Fibroblast of skin of abdomen (primary cell): ENCODE results near the gene SDK1.
"Not testable (repeated sequence)": the region's sequence is repeated elsewhere in the genome, so short reads cannot be mapped to it uniquely, and the experiment has no call there.

Source experiments
- DNase-seq: peaks from one replicate; pipeline ENCODE4 v3.0.0-alpha.2; 2013

The SDK1 gene

DNA sequence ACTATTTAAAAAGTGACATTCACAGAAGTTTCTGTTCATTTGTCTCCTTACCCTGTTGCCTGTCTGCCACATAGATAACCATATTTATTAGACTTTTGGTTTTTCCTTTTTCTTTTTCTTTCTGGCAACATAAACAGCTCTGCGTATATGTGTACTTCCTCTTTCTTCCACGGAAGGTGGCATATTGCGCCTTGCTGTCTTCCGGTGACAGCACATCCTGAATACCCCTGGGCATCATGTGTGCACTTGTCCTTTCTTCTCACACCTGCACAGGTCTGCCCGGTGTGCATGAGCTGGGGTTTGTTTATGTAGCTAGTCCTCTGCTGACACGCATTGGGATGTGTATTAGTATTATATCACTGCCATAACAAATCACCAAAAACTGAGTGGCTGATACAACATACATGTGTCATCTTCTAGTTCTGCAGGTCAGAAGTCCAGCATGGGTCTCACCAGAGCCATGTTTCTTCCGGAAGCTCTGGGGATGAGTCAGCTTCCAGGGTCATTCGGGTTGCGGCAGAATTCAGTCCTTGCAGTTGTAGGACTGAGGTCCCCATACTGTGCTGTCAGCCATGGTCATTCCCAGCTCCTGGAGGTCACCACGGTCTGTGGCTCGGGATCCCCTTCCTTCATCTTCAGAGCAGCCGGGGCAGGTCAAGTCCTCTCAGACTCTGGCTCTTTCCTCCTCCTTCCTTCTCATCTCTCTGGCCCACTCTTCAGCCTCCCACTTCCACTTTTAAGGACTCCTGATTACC is 785.1 kb downstream of the SDK1 start:
- DNase-seq = no peak

DNA sequence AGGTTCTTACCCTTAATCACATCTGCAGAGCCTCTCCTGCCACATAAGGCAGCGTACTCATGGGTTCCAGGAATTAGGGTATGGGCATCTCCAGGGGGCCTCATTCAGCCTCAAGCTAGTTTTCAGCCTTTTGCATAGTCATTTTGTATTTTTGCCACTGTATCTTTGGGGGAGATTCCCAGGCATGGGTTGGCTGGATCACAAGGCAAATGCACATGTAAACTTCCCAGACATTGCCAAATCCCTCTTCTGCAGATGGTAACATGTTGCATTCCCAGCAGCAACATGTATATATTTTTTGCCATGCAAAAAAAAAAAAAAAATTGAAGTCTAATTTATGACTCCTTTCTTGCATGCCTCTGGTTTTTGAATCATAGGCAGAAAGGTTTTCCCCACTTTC is 785.7 kb downstream of the SDK1 start:
- no peak for DNase-seq

GRCh38 chr7:4091767-4092166 is 790.7 kb downstream of the SDK1 start:
- no peak for DNase-seq

DNA sequence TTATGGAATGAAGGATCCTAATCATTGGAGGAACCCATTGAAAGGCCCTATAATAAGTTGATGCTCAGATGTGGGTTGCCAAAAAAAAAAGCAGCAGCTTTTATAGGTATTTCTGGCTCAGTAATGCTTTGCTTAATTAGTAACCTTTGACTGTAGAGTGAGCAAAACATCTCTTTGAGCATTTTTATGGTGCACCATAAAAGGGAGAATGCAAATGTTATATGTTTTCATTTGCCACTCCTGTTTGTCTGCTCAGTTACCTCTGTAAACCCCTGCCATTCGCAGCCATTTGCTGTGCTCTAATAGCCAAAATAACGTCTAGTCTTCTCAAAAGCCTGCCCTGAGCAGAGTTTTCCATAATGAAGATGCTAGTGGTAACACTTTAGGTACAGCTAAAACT is 792.0 kb downstream of the SDK1 start:
- DNase-seq = no peak

DNA sequence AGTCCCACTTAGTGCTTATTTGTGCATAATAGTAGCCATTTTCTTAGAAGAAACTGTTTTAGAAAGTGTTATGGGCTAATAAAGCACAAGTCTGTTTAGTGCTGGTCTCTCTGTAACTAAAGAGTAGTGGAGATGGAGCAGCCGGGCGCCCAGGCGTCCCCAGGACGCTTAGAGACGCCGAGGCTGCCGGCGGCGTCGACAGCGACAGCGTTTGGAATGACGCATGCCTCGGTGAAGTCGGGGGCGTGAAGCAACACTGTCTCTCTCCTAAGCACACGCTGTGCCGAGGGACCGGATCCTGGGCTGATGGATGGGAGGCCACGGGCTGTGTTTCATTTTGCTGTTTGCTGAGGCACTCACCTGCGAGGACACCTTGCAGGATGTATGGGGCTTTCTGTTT is 792.4 kb downstream of the SDK1 start:
- DNase-seq = no peak

DNA sequence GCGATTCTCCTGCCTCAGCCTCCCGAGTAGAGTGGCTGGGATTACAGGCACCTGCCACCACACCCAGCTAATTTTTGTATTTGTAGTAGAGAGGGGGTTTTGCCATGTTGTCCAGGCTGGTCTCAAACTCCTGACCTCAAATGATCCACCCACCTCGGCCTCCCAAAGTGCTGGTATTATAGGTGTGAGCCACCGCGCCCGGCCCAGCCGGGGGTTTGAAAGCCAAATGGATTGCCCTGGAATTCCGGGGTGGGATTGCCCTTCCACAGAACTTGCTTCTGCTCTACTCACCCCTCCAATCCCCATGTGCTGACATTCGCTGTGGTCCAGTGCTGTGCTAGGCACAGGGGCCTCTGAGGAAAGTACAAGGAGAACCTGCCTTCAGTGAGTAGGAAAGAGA is 793.1 kb downstream of the SDK1 start:
- not testable (repeated sequence) for DNase-seq

DNA sequence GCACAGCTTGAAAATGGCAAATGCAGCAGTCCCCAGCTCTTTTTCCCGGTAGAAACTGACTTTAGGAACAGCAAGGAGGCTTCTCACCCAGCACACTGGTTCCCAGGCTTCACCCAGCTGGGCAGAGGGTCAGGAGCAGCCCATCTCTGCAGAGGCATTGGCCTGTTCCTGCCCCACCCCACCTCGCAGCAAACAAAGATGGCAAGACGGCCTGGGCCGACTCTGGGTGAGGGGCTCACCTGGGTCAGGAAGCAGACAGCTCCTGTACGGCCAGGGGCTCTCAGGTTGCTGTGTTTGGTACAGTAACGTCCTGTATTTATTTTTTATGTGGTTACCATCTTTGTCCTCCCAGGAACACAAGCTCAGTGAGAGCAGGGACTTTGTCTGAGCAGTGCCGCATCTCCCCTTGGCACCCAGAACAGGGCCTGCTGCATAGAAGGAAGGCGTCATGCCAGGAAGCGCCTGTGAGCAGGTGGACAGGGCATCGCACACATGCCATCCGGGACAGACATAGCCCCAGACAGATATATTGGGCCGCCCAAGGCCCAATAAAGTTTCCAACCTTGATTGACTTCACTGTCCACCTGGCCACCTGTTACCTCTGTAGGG is 796.1 kb downstream of the SDK1 start:
- DNase-seq = no peak

DNA sequence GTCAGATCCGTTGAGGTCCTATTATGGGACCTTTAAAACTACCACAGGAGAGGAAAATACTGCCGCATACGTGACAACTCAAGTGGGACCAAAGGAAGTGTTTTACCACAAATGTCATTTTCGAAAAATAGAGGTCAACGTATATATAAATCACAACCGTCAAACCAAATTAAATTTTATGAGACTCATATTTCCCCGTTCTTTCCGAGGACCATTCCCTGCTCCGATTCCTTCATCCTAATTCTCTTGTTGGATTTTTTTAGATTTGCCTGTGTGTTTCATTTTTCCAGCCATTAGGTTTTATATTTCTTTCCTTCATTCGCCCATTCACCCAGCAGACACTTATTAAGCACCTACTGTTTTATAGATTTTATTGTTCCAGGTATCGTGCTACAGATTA is 797.1 kb downstream of the SDK1 start:
- DNase-seq = no peak

DNA sequence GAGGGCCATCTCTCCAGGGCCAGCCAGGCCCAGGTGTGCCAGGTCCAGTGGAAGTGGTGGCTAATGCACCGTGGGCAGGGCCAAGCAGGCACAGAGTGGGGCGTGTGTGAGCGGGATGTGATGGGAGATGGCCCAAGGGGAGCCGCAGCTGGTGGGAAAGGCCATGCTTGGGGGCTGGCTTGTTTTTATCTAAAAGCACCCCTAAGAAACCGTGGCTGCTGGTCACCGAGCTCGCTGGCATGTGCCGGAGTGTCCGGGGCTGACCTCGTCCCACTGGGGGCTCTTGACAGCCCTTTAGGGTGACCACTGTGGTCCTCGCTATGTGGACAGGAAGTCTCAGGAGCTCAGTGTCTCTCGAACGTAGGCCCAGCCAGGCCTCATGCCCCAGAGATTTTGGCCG is 798.6 kb downstream of the SDK1 start:
- DNase-seq = no peak

- no peak for DNase-seq
These were observed 799.1 kb downstream of the SDK1 start for GRCh38 chr7:4100148-4100547.

DNA sequence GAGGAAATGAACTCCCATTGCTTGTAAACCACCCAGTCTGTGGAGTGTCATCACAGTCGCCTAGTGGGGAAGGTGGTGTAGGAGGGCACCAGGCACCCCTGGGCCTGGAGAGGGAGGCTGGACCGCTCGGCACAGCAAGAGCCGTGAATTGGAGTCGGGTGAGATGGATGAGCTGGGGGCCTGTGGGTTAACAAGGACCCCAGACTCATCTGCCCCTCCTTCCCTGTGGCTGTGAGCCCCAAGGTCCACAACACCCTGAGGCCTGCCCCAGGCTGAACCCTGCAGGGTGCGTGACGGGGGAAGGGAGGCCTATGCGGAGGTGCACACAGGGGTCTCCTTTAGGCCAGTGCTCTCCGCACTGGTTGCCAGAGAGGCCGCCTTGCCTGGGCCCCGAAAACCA is 799.6 kb downstream of the SDK1 start:
- DNase-seq = no peak

- DNase-seq = no peak
These were observed 801.3 kb downstream of the SDK1 start for GRCh38 chr7:4102231-4102841.

GRCh38 chr7:4103352-4104091 is 802.5 kb downstream of the SDK1 start:
- DNase-seq = no peak

GRCh38 chr7:4107839-4108238 is 806.8 kb downstream of the SDK1 start:
- DNase-seq = no peak

GRCh38 chr7:4108951-4109350 is 807.9 kb downstream of the SDK1 start:
- DNase-seq = no peak

- no peak for DNase-seq
These were observed 808.5 kb downstream of the SDK1 start for GRCh38 chr7:4109481-4110110.

DNA sequence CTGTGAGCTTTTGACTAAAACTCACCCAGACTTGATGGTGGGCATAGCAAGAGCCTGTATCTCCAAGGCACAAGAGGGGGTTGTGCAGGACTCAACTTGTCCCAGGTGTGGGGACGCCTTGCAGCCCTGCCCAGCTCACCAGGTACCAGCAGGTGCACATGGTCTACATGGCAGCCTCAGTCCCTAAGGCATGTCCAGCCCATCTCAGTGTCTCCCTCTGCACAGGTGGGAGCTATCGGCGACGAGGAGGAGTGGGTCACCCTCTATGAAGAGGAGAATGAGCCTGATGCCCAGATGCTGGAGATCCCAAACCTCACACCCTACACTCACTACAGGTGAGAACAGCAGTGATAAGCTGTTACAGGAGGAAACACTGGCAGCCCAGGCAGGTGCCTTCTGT is 809.4 kb downstream of the SDK1 start:
- DNase-seq = no peak

GRCh38 chr7:4111166-4111565 is 810.1 kb downstream of the SDK1 start:
- DNase-seq = no peak

DNA sequence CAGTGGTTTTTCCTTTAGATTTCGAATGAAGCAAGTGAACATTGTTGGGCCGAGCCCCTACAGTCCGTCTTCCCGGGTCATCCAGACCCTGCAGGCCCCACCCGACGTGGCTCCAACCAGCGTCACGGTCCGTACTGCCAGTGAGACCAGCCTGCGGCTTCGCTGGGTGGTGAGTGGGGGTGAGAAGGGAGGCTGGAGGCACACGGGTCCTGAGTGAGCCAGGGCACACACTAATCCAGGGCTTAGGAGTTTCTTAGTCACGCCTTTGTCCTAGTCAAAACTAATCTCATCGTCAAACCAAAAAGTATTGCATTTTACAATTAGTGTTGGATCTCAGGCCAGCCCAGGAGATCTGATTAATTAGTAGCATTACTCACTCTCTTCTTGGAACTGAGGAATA is 812.2 kb downstream of the SDK1 start:
- no peak for DNase-seq

- DNase-seq = no peak
These were observed 812.9 kb downstream of the SDK1 start for GRCh38 chr7:4113976-4114375.

DNA sequence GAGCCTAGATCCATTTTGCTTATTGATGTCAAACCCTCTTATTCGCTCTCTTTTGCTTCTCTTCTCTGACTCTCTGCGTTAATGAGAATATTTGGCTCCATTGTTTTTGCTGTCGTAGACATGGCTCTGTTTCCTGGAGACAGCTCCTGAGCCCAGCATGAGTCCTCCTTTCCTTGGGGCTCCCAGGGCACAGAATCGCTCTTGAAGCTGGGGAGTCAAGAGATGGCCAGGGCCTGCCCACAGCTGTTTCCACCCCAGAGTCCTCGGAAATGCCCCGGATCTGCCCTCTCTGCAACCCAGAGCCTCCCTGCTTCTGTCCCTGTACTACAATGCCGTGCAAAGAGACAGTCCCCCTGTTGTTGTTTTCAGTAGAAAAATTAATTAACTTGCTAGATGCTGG is 814.4 kb downstream of the SDK1 start:
- DNase-seq = no peak

- no peak for DNase-seq
These were observed 815.0 kb downstream of the SDK1 start for GRCh38 chr7:4115941-4116610.
